HG03439 (cell line): ENCODE measurements around the gene BRPF3.

Experiments used
- ATAC-seq: cut with Tn5 transposase; IDR thresholded peaks from one replicate; pipeline ENCODE4 v1.9.1; 2021; ENCODE audit warnings: mild to moderate bottlenecking, moderate library complexity; ENCODE audit not compliant: unreplicated experiment

Gene BRPF3

GRCh38 chr6:36227379-36228228 lies 31.1 kb downstream of the BRPF3 start:
- ATAC-seq, result no peak

GRCh38 chr6:36229223-36229622 lies 32.7 kb downstream of the BRPF3 start:
- ATAC-seq, result no peak

GRCh38 chr6:36230371-36230770 lies 33.8 kb downstream of the BRPF3 start:
- no peak for ATAC-seq

- no peak for ATAC-seq
Measured at GRCh38 chr6:36232172-36232571, 35.6 kb downstream of the BRPF3 start.

- ATAC-seq, result no peak
Measured at GRCh38 chr6:36235309-36235708, 38.8 kb downstream of the BRPF3 start.

GRCh38 chr6:36235862-36236261 lies 39.3 kb downstream of the BRPF3 start:
- no peak for ATAC-seq

GRCh38 chr6:36239774-36240173 lies 43.2 kb downstream of the BRPF3 start:
- ATAC-seq, result no peak

GRCh38 chr6:36241728-36242127 lies 45.2 kb downstream of the BRPF3 start:
- no peak for ATAC-seq

GRCh38 chr6:36242161-36242560 lies 45.6 kb downstream of the BRPF3 start:
- no peak for ATAC-seq

GRCh38 chr6:36242626-36243025 lies 46.1 kb downstream of the BRPF3 start:
- no peak for ATAC-seq

- no peak for ATAC-seq
Measured at GRCh38 chr6:36243562-36244212, 47.1 kb downstream of the BRPF3 start.

GRCh38 chr6:36244641-36245280 lies 48.2 kb downstream of the BRPF3 start:
- ATAC-seq, result no peak

GRCh38 chr6:36245572-36246061 lies 49.1 kb downstream of the BRPF3 start:
- no peak for ATAC-seq

- no peak for ATAC-seq
Measured at GRCh38 chr6:36246506-36247268, 50.1 kb downstream of the BRPF3 start.

GRCh38 chr6:36247693-36248092 lies 51.1 kb downstream of the BRPF3 start:
- no peak for ATAC-seq

GRCh38 chr6:36248980-36249379 lies 52.4 kb downstream of the BRPF3 start:
- no peak for ATAC-seq

GRCh38 chr6:36249536-36249935 lies 53.0 kb downstream of the BRPF3 start:
- ATAC-seq, result no peak

- ATAC-seq, result no peak
Measured at GRCh38 chr6:36252005-36252404, 55.5 kb downstream of the BRPF3 start.

- ATAC-seq, result no peak
Measured at GRCh38 chr6:36263390-36264000, 67.0 kb downstream of the BRPF3 start.

GRCh38 chr6:36265744-36266143 lies 69.2 kb downstream of the BRPF3 start:
- no peak for ATAC-seq
